ENCODE measurements around the gene MAP2K4.

DNA sequence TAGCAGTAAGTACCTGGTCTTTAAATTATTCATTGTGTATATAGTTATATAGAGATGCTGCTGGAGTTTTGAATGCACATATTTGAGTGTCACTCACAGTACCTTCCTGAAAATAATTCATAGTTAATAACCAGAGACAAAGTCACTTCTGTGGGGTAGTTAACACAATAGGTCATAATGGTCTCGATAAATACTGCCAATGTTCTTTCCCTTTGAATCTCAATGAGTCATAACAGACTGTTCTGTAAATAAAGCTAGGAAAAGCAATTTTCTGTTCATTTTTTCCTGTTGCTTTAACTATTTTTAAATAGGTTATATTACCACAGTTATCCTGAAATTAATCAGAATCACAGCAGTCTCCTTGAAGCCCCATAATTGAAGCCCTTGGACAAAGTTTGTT, 87.2 kb downstream of the MAP2K4 start:
- no peak for TF ChIP-seq GATA3 (IDR thresholded peaks at IDR 0.05; ENCODE audit: low read depth, low read length)
- no peak for TF ChIP-seq GATA2 (IDR thresholded peaks at IDR 0.05; ENCODE audit: low read depth, low read length)

Measured in SH-SY5Y (cell line).